ENCODE measurements around the gene IGFBPL1.

IGFBPL1 gene

GRCh38 chr9:38445154-38446043 is 21.1 kb upstream of the IGFBPL1 start:
- Mint-ChIP-seq H3K27me3 (ENCODE audit: low read depth) (peaks cover 11% of the 10 kb centered on the region), H3K9me3 (peaks cover 7% of the 10 kb centered on the region), H3K4me3 (no peak overlapping the region), H3K4me1 (no peaks in the 10 kb centered on the region), H3K36me3 (ENCODE audit: low read depth) (no peaks in the 10 kb centered on the region), H3K27ac (no peak overlapping the region)
- no peak for TF ChIP-seq CTCF (IDR thresholded peaks at IDR 0.05; ENCODE audit: unreplicated experiment in 3 of 3)

GRCh38 chr9:38443597-38443996 is 19.3 kb upstream of the IGFBPL1 start:
- Mint-ChIP-seq H3K27me3 (ENCODE audit: low read depth) (peaks cover 12% of the 10 kb centered on the region), H3K4me3 (no peak overlapping the region), H3K4me1 (no peaks in the 10 kb centered on the region), H3K36me3 (ENCODE audit: low read depth) (no peaks in the 10 kb centered on the region), H3K27ac (no peak overlapping the region), H3K9me3 (no peaks in the 10 kb centered on the region)
- no peak for TF ChIP-seq CTCF (IDR thresholded peaks at IDR 0.05; ENCODE audit: unreplicated experiment in 3 of 3)

- no peak overlapping the region for H3K4me3 Mint-ChIP-seq
- TF ChIP-seq CTCF (IDR thresholded peaks at IDR 0.05; ENCODE audit: unreplicated experiment in 3 of 3) = no peak
- no peaks in the 10 kb centered on the region for H3K9me3 Mint-ChIP-seq
- H3K36me3 Mint-ChIP-seq (ENCODE audit: low read depth) = no peaks in the 10 kb centered on the region
- H3K4me1 Mint-ChIP-seq = no peaks in the 10 kb centered on the region
- peaks cover 13% of the 10 kb centered on the region for H3K27me3 Mint-ChIP-seq (ENCODE audit: low read depth)
- H3K27ac Mint-ChIP-seq = no peak overlapping the region
Observed at GRCh38 chr9:38443181-38443580, 18.9 kb upstream of the IGFBPL1 start.

GRCh38 chr9:38442473-38443096 is 18.3 kb upstream of the IGFBPL1 start:
- H3K9me3 Mint-ChIP-seq = no peaks in the 10 kb centered on the region
- no peaks in the 10 kb centered on the region for H3K4me1 Mint-ChIP-seq
- peaks cover 19% of the 10 kb centered on the region for H3K27me3 Mint-ChIP-seq (ENCODE audit: low read depth)
- H3K27ac Mint-ChIP-seq = no peak overlapping the region
- no peaks in the 10 kb centered on the region for H3K36me3 Mint-ChIP-seq (ENCODE audit: low read depth)
- TF ChIP-seq CTCF (IDR thresholded peaks at IDR 0.05; ENCODE audit: unreplicated experiment in 3 of 3) = no peak
- no peak overlapping the region for H3K4me3 Mint-ChIP-seq

GRCh38 chr9:38441347-38442085 is 17.3 kb upstream of the IGFBPL1 start:
- no peaks in the 10 kb centered on the region for H3K4me1 Mint-ChIP-seq
- no peaks in the 10 kb centered on the region for H3K36me3 Mint-ChIP-seq (ENCODE audit: low read depth)
- H3K9me3 Mint-ChIP-seq = no peaks in the 10 kb centered on the region
- H3K27me3 Mint-ChIP-seq (ENCODE audit: low read depth) = peaks cover 27% of the 10 kb centered on the region
- H3K4me3 Mint-ChIP-seq = no peak overlapping the region
- H3K27ac Mint-ChIP-seq = no peak overlapping the region
- no peak for TF ChIP-seq CTCF (IDR thresholded peaks at IDR 0.05; ENCODE audit: unreplicated experiment in 3 of 3)
